DOHH2 (cell line): ENCODE results near the gene ADAP2.

Source experiments
- CTCF ChIP-seq: fragments of 200-600 bp; sonication (generic); IDR thresholded peaks from one replicate; pipeline ENCODE4 v1.5.1; 2014; ENCODE audit warnings: antibody characterized with exemption, mild to moderate bottlenecking, low read depth, low read length; ENCODE audit not compliant: poor library complexity, severe bottlenecking
- EZH2phosphoT487 ChIP-seq: fragments of 200-600 bp; sonication (generic); IDR thresholded peaks from 2 replicates; pipeline ENCODE4 v1.6.1; 2017; ENCODE audit warnings: borderline replicate concordance, mild to moderate bottlenecking, antibody characterized with exemption, low read length, moderate library complexity, mixed read lengths

- TF ChIP-seq CTCF (no peak), EZH2phosphoT487 (no peak)
These were observed 80.3 kb downstream of the ADAP2 start for GRCh38 chr17:31002047-31002446.
